ENCODE results near the gene ALX3.

- TF ChIP-seq CTCF (IDR thresholded peaks at IDR 0.05) (peak in 3 of 4 experiments; percentile 17 to 31 (median 18)), POLR2A (IDR thresholded peaks at IDR 0.05) (no peak)
Measured at GRCh38 chr1:110011527-110012041, 58.9 kb downstream of the ALX3 start.
